HUES48 (cell line): ENCODE data around the gene IMMP2L.
A peak's percentile ranks its signal among the peaks of the same experiment; 100 is the strongest.

Experiments used
- H3K27ac ChIP-seq: one replicate; pipeline ENCODE4 v1.7.0; 2013; ENCODE audit warnings: low read depth, low read length, inconsistent platforms
- H3K27me3 ChIP-seq: 2 replicates; pipeline ENCODE4 v1.6.1; 2013; ENCODE audit warnings: mild to moderate bottlenecking, low read length; ENCODE audit not compliant: control insufficient read depth, insufficient read depth
- H3K36me3 ChIP-seq: 2 replicates; pipeline ENCODE4 v1.6.1; 2013; ENCODE audit warnings: low read length; ENCODE audit not compliant: control insufficient read depth, insufficient read depth
- H3K4me1 ChIP-seq: 2 replicates; pipeline ENCODE4 v1.6.1; 2013; ENCODE audit warnings: mild to moderate bottlenecking, low read length; ENCODE audit not compliant: control insufficient read depth, insufficient read depth
- H3K4me3 ChIP-seq: 2 replicates; pipeline ENCODE4 v1.5.1; 2013; ENCODE audit warnings: mild to moderate bottlenecking, low read depth, low read length
- H3K9ac ChIP-seq: 2 replicates; pipeline ENCODE4 v1.6.1; 2013; ENCODE audit warnings: mild to moderate bottlenecking, low read depth, low read length, moderate library complexity
- H3K9me3 ChIP-seq: 2 replicates; pipeline ENCODE4 v1.6.1; 2013; ENCODE audit warnings: low read length; ENCODE audit not compliant: control insufficient read depth, insufficient read depth

The IMMP2L gene

DNA sequence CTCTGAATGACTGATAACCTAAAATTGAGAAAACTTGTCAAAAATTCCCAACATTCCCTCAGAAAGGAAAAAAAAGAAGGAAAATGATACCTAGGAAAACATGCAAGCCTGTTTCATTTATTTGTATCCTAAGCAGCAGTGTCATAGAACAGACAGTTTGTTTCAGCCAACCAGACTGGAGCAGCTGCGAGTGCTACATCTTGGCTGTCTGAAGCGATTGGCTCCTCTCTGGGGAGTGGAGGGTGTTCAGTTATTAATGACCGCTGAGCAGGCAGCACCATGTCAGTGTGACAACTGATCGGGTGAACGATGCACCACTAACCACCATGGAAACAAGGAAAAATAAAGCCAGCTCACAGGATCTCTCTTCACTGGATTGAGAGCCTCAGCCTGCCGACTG, 471.4 kb downstream of the IMMP2L start, which contains the start of gene LRRN3:
LRRN3 (plus strand) TSS at position 282 of the 400 bp plus-strand sequence. CDS start 31,646 bp downstream, outside the sequence.
- Histone ChIP-seq H3K9ac (no peak within 1 kb of the TSS; the same call in 1 of the 2 replicates), H3K9me3 (no peaks in the 10 kb centered on the region), H3K36me3 (no peaks in the 10 kb centered on the region), H3K4me1 (peaks cover 57% of the 10 kb centered on the region), H3K27ac (peak within 1 kb of the TSS; percentile 14), H3K27me3 (no peaks in the 10 kb centered on the region), H3K4me3 (no peak within 1 kb of the TSS; the same call in 1 of the 2 replicates)

DNA sequence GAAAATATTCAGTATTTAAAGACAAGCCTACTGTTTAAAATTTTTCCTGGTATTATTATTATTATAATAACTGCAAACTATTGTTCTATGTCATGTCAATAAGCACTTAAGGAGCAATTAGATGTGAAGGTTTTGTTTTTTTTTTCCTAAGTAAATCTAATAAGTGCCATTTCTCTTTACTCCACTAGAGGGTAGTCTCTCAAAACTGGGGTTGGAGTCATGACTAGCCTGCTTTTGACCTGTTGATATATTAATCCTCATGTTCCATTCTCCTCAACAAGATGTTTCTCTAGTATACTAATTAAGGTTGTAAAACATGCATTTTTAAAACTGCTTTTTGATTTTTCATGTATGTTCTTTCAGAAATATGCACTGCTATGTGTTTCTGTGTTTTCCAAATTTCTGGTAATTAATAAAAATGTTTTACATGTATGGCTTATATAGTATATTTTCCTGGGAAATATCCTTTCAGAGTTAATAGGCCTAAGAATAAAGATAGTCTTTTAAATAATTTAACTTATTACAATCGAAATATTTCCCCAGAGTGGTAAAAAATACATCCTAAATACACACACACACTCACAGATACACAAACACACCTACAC, 472.4 kb downstream of the IMMP2L start:
- peaks cover 48% of the 10 kb centered on the region for H3K4me1 ChIP-seq

DNA sequence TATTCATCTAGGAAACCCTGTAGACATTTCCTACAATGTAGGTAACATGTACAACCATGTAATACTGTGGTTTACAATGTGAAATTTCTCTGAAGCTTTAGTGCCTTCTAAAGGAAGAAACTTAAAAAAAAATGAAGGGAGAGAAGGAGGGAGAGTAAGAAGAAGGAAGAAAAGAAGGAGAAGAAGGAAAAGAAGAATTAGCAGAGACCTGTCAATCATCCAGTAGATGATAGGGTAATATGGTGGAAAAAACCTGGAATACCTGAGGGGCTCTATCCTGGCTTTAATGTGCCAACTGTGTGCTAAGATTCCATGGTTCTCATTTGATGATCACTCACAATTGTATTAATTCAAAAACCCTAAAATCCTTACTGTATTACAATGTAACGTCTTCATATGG, 474.0 kb downstream of the IMMP2L start:
- Histone ChIP-seq H3K27me3 (no peaks in the 10 kb centered on the region), H3K9ac (no peak overlapping the region), H3K9me3 (no peaks in the 10 kb centered on the region), H3K4me1 (peaks cover 38% of the 10 kb centered on the region), H3K4me3 (no peak overlapping the region), H3K36me3 (no peaks in the 10 kb centered on the region), H3K27ac (no peak overlapping the region)

More for the DNA sequence above, 472.4 kb downstream of the IMMP2L start:
- Histone ChIP-seq H3K9ac (no peak overlapping the region), H3K9me3 (no peaks in the 10 kb centered on the region), H3K36me3 (no peaks in the 10 kb centered on the region), H3K4me3 (no peak overlapping the region), H3K27me3 (no peaks in the 10 kb centered on the region), H3K27ac (no peak overlapping the region)

DNA sequence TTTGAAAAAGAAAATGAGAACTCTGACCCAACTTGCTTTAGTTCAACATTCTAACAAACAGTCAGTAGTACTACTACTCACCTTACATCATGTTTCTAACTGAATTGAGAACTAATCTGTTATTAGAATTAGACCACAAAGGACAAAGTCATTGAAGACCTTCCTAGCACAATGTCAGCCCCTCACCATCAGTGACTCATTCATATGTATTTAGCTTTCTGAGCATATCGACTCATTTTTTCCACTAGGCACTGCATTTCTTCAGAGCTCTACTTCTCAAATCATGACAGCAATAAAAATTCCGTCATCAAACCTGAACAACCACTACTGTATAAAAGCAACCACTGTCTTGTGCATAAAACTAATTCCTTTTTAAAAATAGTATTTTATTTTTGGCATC, 475.8 kb downstream of the IMMP2L start:
- no peak overlapping the region for H3K9ac ChIP-seq
- H3K4me3 ChIP-seq: no peak overlapping the region
- no peak overlapping the region for H3K27ac ChIP-seq
- H3K36me3 ChIP-seq: no peaks in the 10 kb centered on the region
- no peaks in the 10 kb centered on the region for H3K27me3 ChIP-seq
- H3K9me3 ChIP-seq: no peaks in the 10 kb centered on the region
- H3K4me1 ChIP-seq: peaks cover 38% of the 10 kb centered on the region

DNA sequence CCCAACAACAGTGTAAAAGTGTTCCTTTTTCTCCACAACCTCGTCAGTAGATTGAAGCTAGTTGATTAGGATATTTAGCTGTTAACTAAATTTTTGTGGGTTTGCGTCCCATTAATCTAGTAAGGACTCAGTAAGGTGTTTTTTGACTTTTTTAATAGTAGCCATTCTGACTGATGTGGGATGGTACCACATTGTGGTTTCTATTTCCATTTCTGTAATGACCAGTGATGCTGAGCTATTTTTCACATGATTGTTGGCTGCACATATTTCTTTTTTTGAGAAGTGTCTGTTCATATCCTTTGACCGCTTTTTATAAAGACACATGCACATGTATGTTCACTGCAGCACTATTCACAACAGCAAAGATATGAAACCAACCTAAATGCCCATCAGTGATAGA, 476.9 kb downstream of the IMMP2L start:
- peaks cover 30% of the 10 kb centered on the region for H3K4me1 ChIP-seq
- no peak overlapping the region for H3K27ac ChIP-seq
- no peak overlapping the region for H3K4me3 ChIP-seq
- H3K36me3 ChIP-seq: no peaks in the 10 kb centered on the region
- H3K9me3 ChIP-seq: no peaks in the 10 kb centered on the region
- H3K9ac ChIP-seq: no peak overlapping the region
- H3K27me3 ChIP-seq: no peaks in the 10 kb centered on the region

DNA sequence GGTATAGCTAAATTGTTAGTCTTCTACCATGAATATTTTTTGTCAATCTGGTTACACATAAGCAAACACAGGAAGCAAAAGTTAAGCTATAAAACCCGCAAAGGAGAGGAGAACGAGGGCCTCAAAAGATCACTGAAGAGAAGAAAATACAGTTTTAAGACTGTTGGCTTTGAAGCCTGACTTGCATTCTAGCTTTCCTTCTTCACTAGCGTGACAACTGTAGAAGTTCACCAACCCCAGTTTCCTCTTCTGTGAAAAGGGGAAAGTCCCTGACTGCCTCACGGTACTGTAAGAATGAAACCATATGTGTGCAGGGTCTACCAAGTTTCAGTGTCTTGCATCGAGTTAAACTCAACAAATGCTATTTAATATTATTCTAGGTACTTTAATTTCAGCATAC, 478.9 kb downstream of the IMMP2L start:
- no peak overlapping the region for H3K9ac ChIP-seq
- peaks cover 25% of the 10 kb centered on the region for H3K4me1 ChIP-seq
- no peak overlapping the region for H3K27ac ChIP-seq
- no peak overlapping the region for H3K4me3 ChIP-seq
- no peaks in the 10 kb centered on the region for H3K36me3 ChIP-seq
- no peaks in the 10 kb centered on the region for H3K27me3 ChIP-seq
- no peaks in the 10 kb centered on the region for H3K9me3 ChIP-seq

DNA sequence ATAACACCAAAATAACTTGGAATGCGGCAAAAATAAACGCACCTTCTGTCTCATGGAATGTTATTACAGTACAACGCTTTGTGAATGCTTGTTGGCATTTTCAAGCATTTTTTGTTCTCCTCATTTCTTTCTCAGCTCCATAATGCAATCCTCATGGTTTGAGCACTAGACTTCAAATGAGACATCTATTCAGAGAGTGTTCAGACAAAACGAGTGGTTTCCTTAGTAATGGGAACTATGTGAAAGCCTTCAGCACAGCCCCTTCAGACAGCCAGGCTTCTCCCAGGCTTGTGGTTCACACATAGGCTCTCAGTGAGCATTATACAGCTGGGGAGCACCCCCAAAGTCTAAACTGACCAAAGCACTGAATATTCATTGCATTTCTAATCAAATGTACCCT, 479.9 kb downstream of the IMMP2L start:
- no peaks in the 10 kb centered on the region for H3K36me3 ChIP-seq
- H3K27ac ChIP-seq: no peak overlapping the region
- no peaks in the 10 kb centered on the region for H3K27me3 ChIP-seq
- H3K9me3 ChIP-seq: no peaks in the 10 kb centered on the region
- no peak overlapping the region for H3K4me3 ChIP-seq
- no peak overlapping the region for H3K9ac ChIP-seq
- peaks cover 25% of the 10 kb centered on the region for H3K4me1 ChIP-seq

DNA sequence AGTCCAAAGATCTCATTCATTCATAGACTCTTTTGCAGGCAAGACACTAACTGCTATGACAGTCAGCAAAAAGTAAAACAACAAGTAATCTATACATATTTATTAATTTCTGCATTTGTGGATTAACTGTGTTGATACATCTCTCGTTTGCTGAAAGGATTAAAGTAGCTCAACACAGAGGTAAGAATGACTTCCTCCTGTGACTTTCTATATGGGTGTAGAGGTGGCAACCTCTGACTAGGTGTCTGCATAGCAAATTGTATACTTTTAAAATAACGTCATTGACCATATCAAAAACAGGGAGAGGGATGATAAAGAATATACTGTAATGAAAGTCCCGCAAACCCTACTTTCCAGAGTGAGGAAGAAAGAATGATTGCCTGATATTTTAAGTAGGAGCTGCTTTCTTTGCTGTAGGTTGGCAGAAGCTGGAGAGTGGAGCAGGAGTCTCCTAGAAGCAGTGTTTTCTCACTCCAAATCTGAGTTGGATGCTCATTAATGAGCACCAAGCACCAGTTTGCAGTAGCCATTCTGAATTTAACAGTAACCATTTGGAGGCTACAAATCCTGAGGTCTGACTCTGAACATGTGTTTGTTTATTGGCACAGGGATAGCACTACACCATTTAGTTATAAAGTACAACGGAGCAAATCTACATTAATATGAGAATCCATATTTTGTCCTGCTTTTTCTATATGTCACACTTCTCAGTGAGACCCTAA, 480.6 kb downstream of the IMMP2L start:
- Histone ChIP-seq H3K4me3 (no peak overlapping the region), H3K36me3 (no peaks in the 10 kb centered on the region), H3K4me1 (peaks cover 31% of the 10 kb centered on the region), H3K9me3 (no peaks in the 10 kb centered on the region), H3K9ac (no peak overlapping the region), H3K27ac (no peak overlapping the region), H3K27me3 (no peaks in the 10 kb centered on the region)

DNA sequence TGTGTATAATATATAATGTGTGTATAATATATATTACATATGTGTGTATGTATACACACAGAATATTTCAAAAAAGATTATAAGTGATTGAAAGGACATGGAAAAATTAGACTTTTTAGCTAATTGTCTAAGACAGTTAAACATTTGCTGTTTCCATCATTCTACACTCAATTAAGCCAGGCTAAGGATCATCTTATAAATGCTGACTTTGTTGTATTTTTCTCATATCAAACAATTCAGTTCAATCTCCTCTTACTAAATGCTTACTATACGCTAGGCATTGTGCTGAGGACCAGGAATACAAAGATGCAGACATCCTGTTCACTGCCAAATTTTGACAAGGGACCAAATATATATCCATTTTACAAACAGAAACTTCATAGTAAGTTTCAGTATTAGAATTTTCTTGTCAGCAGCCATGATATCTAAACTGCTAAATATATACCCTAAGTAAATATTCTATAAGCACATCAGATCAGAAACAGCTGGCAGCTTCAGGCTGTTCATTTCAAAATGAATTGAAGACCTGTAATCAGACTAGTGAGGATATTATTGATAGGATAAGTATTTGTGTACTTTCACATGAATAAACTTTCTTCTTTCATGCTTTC, 481.7 kb downstream of the IMMP2L start:
- Histone ChIP-seq H3K4me3 (no peak overlapping the region), H3K9me3 (no peaks in the 10 kb centered on the region), H3K27ac (no peak overlapping the region), H3K9ac (no peak overlapping the region), H3K36me3 (no peaks in the 10 kb centered on the region), H3K27me3 (no peaks in the 10 kb centered on the region), H3K4me1 (peaks cover 35% of the 10 kb centered on the region)

DNA sequence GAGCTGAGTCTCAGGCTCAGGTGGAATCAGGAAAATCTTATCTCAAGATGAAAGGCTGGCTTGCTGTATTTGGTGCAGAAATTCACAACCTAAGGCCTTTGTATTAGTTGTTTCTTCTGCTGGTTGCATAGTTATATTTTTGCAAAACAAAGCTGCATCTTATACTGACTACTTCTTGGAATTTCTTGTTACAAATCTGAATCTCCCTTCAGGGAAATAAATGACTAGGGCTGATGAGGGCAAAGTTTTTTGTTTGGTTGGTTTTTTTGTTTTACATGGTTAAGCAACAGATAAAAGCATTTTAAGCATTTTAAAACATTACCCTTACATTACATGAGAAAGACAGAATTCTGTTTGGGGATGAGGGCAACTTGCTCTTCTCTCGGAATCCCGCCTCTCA, 485.3 kb downstream of the IMMP2L start:
- no peak overlapping the region for H3K27ac ChIP-seq
- peaks cover 30% of the 10 kb centered on the region for H3K4me1 ChIP-seq
- H3K27me3 ChIP-seq: no peaks in the 10 kb centered on the region
- no peak overlapping the region for H3K4me3 ChIP-seq
- no peaks in the 10 kb centered on the region for H3K9me3 ChIP-seq
- H3K36me3 ChIP-seq: no peaks in the 10 kb centered on the region
- H3K9ac ChIP-seq: no peak overlapping the region

DNA sequence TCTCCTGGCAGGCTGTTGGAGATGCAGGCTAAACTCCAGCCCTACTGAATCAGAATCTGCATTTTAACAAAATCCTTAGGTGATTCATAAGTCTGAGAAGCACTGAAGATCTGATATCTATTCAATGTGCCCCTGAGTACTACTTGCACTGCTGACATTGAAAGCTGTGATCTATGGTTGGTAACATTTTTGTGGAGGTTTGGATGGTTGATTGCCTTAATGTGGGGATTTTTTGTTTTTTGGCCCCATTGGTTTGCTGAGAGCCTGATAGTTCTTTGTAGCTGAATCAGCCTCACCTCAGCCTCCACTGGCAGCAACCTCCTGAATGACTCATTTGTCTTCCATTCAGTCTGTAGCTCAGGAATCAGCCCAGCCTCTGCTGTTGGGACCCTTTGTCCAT, 486.1 kb downstream of the IMMP2L start:
- H3K36me3 ChIP-seq: no peaks in the 10 kb centered on the region
- H3K27ac ChIP-seq: no peak overlapping the region
- H3K9ac ChIP-seq: no peak overlapping the region
- H3K27me3 ChIP-seq: no peaks in the 10 kb centered on the region
- H3K4me1 ChIP-seq: peaks cover 26% of the 10 kb centered on the region
- no peaks in the 10 kb centered on the region for H3K9me3 ChIP-seq
- H3K4me3 ChIP-seq: no peak overlapping the region
